ENCODE measurements around the gene ELOVL6. TPM values are rescaled to one million over a fixed set of nuclear protein-coding genes. Genes with fewer than 3 reads are reported as not detected.

ELOVL6 gene
- total and polyA plus RNA-seq, 9 of the 15 experiments (the other 6 are each of a cell fraction or from before 2014, with no cell fraction given) = 18.3 to 82.6 (median 46.0) TPM

DNA sequence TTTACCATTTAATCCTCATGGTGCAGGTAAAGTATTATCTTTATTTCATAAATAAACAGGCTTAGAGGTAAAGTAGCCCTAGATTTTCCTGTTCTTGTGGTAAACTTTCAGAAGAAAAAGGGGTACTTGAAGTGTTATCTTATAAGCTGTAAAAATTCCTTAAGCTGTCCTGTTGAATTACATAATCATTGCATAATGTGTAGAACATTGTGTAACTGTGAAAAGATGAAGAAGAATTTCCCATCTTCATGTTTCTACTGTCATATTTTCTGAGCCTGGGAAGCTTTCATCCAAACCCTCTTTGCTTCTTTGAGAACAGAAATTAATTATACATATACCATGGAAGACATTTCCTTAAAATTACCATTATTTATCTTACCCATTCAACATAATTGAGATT, 90.5 kb downstream of the ELOVL6 start:
- Histone ChIP-seq H3K36me3 (ENCODE audit: control insufficient read depth, insufficient read depth, low read length) (peaks cover 55% of the 10 kb centered on the region), H2AFZ (ENCODE audit: low read depth, low read length) (no peak overlapping the region), H4K20me1 (replicated peaks; ENCODE audit: control insufficient read depth, insufficient read depth, low read length) (no peaks in the 10 kb centered on the region), H3K4me3 (no peak overlapping the region), H3K4me2 (ENCODE audit: insufficient read depth, low read length) (no peak overlapping the region), H3K79me2 (ENCODE audit: control insufficient read depth, insufficient read depth, low read length) (peaks cover 6% of the 10 kb centered on the region; the same call in 2 of the 3 replicates), H3K9me1 (ENCODE audit: control insufficient read depth, insufficient read depth, low read length) (no peaks in the 10 kb centered on the region), H3K9me3 (replicated peaks; ENCODE audit: control insufficient read depth, insufficient read depth, low read depth, low read length) (no peaks in the 10 kb centered on the region), H3K4me1 (replicated peaks in 1 of 2; ENCODE audit: control insufficient read depth in 2 of 2, insufficient read depth in 2 of 2, low read length in 2 of 2) (peaks cover 0 to 6% of the 10 kb centered on the region in 2 experiments; a peak in 2 of 5 replicates), H3K27ac (ENCODE audit: extremely low read depth, low read depth, low read length) (no peak overlapping the region), H3K9ac (ENCODE audit: insufficient read depth in 1 of 2, low read depth in 2 of 2, low read length in 2 of 2) (no peak overlapping the region), H3K27me3 (ENCODE audit: control insufficient read depth in 2 of 2, insufficient read depth in 2 of 2, low read length in 2 of 2) (no peaks in the 10 kb centered on the region)
- FAIRE-seq (no peak), ATAC-seq (no peak), DNase-seq (ENCODE audit: extremely low read depth in 1 of 4, low spot score in 3 of 4) (no peak)
- in situ Hi-C loops (cut with MboI) (no loop called here), intact Hi-C loops (cut with micrococcal nuclease) (no loop called here)
- POLR2A ChIA-PET = interaction anchor here (0.6 to 1.5 kb wide), 4 partner anchors 11 to 1856 kb away, joined by 3 to 6 read pairs (median 4); no protein-coding TSS in a partner anchor
- CTCF ChIA-PET (ENCODE audit: low intra/inter-chr PET ratio) = no interaction called here
- TF ChIP-seq NFE2 (IDR thresholded peaks at IDR 0.05; ENCODE audit: low read depth) = no peak
- no peak for TF ChIP-seq CEBPG (CRISPR knock-in tag; IDR thresholded peaks at IDR 0.05)
- peak; percentile 83 to 93 for TF ChIP-seq CEBPG (tag; conservative IDR thresholded peaks at IDR 0.05 in 1 of 2, IDR thresholded peaks at IDR 0.05 in 1 of 2)
- TF ChIP-seq CEBPB (tag; IDR thresholded peaks at IDR 0.05) = peak; percentile 89
- no TSS peak for BruUV-seq (replicated peaks)

DNA sequence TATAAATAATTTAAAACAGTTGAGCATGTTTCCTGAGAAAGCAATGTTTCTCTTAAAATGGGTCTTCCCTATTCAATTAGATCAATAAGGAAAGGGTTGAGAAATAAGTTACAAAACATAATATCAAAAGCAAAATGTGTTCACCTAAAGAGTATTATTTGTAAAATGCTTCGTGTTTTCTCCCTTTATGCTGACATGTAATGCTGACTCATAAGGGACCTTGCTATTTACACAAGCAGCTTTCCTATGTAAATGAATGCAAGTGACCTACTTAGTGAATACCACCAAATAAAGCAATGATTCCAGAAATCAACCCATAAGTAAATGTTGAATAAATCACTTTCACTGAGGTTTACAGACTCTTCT, 91.5 kb downstream of the ELOVL6 start:
- Histone ChIP-seq H4K20me1 (replicated peaks; ENCODE audit: control insufficient read depth, insufficient read depth, low read length) (no peaks in the 10 kb centered on the region), H3K36me3 (ENCODE audit: control insufficient read depth, insufficient read depth, low read length) (peaks cover 53% of the 10 kb centered on the region), H3K27me3 (ENCODE audit: control insufficient read depth in 2 of 2, insufficient read depth in 2 of 2, low read length in 2 of 2) (no peaks in the 10 kb centered on the region), H3K9me3 (replicated peaks; ENCODE audit: control insufficient read depth, insufficient read depth, low read depth, low read length) (no peaks in the 10 kb centered on the region), H3K9me1 (ENCODE audit: control insufficient read depth, insufficient read depth, low read length) (no peaks in the 10 kb centered on the region), H2AFZ (ENCODE audit: low read depth, low read length) (no peak overlapping the region), H3K4me3 (no peak overlapping the region), H3K4me1 (replicated peaks in 1 of 2; ENCODE audit: control insufficient read depth in 2 of 2, insufficient read depth in 2 of 2, low read length in 2 of 2) (peaks cover 0 to 6% of the 10 kb centered on the region in 2 experiments; a peak in 2 of 5 replicates), H3K79me2 (ENCODE audit: control insufficient read depth, insufficient read depth, low read length) (peaks cover 6% of the 10 kb centered on the region; the same call in 2 of the 3 replicates), H3K27ac (ENCODE audit: extremely low read depth, low read depth, low read length) (peak overlapping the region; percentile 62; the same call in 1 of the 3 replicates), H3K9ac (ENCODE audit: insufficient read depth in 1 of 2, low read depth in 2 of 2, low read length in 2 of 2) (no peak overlapping the region; a peak in 1 of 4 replicates), H3K4me2 (ENCODE audit: insufficient read depth, low read length) (no peak overlapping the region)
- DNase-seq (ENCODE audit: extremely low read depth in 1 of 4, low spot score in 3 of 4) (peak in 1 of 4 experiments; percentile 13), FAIRE-seq (peak; percentile 72), ATAC-seq (peak; percentile 70)
- in situ Hi-C loops (cut with MboI) (no loop called here), intact Hi-C loops (cut with micrococcal nuclease) (no loop called here)
- BruUV-seq (replicated peaks) = no TSS peak
- WGBS (ENCODE audit: insufficient coverage, low coverage, missing lambda C conversion rate) = 21% methylated on average over 1 of the region's 1 CpG
- CTCF ChIA-PET (ENCODE audit: low intra/inter-chr PET ratio) = no interaction called here
- POLR2A ChIA-PET = interaction anchor here (1.5 kb wide), 1 partner anchor 12 kb away, joined by 4 read pairs; no protein-coding TSS in a partner anchor
- TF ChIP-seq ARID1B (IDR thresholded peaks at IDR 0.05) = 0 out of 2 replicates have a peak, but pooled peaks have one; percentile 11
- peak; percentile 49; the same call in 1 of the 2 replicates for TF ChIP-seq SMARCA4 (IDR thresholded peaks at IDR 0.05)
- TF ChIP-seq MAFF (IDR thresholded peaks at IDR 0.05; ENCODE audit: low read length) = peak; percentile 73; the same call in 1 of the 2 replicates
- TF ChIP-seq ZNF507 (tag; conservative IDR thresholded peaks at IDR 0.05) = no peak
- peak; percentile 82 for TF ChIP-seq MAFK (IDR thresholded peaks at IDR 0.05; ENCODE audit: low read length)
- TF ChIP-seq, protein P1, sequence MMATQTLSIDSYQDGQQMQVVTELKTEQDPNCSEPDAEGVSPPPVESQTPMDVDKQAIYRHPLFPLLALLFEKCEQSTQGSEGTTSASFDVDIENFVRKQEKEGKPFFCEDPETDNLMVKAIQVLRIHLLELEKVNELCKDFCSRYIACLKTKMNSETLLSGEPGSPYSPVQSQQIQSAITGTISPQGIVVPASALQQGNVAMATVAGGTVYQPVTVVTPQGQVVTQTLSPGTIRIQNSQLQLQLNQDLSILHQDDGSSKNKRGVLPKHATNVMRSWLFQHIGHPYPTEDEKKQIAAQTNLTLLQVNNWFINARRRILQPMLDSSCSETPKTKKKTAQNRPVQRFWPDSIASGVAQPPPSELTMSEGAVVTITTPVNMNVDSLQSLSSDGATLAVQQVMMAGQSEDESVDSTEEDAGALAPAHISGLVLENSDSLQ (IDR thresholded peaks at IDR 0.05) = no peak
- peak; percentile 71; the same call in 1 of the 2 replicates for TF ChIP-seq BACH1 (tag; IDR thresholded peaks at IDR 0.05)
- peak; percentile 87 for TF ChIP-seq C11orf30 (IDR thresholded peaks at IDR 0.05; ENCODE audit: low read depth)
- TF ChIP-seq, protein P2, sequence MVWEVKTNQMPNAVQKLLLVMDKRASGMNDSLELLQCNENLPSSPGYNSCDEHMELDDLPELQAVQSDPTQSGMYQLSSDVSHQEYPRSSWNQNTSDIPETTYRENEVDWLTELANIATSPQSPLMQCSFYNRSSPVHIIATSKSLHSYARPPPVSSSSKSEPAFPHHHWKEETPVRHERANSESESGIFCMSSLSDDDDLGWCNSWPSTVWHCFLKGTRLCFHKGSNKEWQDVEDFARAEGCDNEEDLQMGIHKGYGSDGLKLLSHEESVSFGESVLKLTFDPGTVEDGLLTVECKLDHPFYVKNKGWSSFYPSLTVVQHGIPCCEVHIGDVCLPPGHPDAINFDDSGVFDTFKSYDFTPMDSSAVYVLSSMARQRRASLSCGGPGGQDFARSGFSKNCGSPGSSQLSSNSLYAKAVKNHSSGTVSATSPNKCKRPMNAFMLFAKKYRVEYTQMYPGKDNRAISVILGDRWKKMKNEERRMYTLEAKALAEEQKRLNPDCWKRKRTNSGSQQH (CRISPR knock-in tag; IDR thresholded peaks at IDR 0.05) = no peak
- peak; percentile 89 to 93 for TF ChIP-seq FOXA3 (CRISPR knock-in tag; conservative IDR thresholded peaks at IDR 0.05 in 1 of 2, IDR thresholded peaks at IDR 0.05 in 1 of 2)
